HG03095 (cell line): ENCODE measurements around the gene BMP2K.

ENCODE experiments used
- ATAC-seq: cut with Tn5 transposase; IDR thresholded peaks from one replicate; pipeline ENCODE4 v1.9.1; 2021; ENCODE audit warnings: moderate library complexity; ENCODE audit not compliant: unreplicated experiment

BMP2K gene

DNA sequence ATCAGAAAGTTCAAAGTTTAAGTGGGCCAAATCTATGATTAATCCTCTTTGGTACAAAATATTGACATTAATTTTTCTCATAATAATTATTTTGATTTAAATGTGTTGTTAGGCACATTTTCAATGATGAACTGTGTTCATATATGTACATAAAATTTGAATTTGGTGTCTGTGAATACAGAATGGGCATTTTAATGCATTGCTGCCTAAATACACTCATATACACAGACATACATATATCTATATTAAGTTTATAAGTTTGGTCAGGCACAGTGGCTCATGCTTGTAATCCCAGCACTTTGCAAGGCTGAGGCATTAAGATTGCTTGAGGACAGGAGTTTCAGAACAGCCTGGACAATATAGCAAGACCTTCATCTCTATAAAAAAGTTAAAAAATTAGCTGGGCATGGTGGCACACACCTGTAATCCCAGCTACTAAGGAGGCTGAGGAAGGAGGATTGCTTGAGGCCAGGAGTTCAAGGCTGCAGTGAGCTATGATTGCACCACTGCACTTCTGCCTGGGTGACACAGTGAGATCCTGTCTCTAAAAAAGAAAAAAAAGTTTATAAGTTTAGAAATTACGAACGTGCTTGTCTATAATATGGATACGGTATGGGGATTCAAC is 12.3 kb upstream of the BMP2K start:
- ATAC-seq, result no peak

DNA sequence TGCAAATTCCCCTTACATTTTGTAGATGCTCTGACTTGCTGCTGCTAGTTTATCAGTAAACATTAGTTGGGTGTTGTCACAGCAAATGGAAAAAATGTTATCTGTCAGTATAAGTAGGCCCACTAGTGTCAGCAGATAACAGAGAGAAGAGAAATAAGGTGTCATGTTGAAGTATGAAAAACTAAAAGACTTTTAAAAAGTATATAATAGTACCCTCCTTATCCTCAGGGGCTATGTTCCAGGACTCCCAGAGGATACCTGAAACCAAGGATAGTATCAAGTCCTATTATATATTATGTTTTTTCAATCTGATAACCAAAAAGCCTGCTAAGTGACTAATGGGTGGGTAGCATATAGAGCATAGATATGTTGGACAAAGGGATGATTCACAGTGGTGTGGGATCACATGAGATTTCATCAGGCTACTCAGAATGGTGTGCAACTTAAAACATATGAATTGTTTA is 11.6 kb upstream of the BMP2K start:
- ATAC-seq, result no peak

DNA sequence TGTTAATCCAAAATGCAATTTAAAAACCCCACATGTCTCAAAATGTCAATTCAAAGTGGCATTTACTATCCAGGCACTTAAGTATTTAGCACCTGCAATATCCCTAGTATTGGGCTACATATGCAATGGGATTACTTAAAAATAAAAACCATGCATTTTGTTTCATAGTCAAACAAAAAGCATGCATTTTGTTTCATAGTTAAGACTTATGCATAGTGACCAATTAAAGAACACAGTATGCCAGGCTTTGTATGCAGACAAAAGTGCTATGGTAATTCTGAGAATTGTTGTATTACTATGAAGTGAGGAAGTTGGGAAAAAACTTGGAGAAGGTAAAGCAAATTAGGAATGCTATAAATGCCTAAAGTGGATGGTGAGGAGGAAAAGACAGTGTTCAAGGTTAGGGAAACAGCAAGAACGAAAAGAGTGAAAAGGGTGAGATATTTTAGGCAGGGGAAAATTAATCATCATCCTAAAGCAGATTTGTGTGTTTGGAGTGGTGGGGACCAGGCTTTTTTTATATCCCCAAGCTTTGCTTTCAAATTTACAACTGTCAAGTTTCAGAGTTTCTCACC is 10.6 kb upstream of the BMP2K start:
- no peak for ATAC-seq

DNA sequence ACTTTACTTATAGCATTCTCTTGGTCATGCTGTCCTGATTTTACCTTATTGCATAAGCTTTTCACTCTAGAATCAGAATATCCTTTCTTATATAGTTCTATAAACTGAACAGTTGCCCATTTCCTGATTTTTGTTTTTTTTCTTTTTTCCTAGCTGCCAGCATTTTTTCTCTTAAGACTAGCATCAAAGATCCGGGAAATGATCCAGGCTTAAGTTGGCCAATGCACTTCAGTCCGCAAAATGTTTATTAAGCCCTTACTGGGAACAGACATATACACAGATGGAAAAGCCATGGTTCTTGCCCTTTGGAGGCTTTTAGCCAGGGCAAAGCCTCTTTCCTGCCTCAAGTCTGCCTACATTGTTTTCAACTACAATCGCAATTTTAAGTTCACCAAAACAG is 10.1 kb upstream of the BMP2K start:
- ATAC-seq, result no peak

DNA sequence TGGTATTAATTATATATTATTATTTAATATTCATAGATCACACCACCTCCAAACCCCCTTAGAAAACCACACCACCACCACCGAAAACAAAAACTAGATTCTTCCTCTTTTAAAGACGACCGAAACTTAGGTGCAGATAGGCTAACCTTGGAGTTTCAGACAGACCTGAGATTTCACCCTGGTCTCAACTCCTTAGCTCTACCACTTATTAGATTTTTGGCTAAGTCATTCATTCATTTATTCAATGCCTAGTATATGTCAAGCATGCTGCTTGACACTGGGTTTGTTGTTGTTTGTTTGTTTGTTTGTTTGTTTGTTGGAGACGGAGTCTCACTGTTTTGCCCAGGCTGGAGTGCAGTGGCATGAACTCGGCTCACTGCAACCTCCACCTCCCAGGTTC is 9.5 kb upstream of the BMP2K start:
- peak; percentile 90 for ATAC-seq

DNA sequence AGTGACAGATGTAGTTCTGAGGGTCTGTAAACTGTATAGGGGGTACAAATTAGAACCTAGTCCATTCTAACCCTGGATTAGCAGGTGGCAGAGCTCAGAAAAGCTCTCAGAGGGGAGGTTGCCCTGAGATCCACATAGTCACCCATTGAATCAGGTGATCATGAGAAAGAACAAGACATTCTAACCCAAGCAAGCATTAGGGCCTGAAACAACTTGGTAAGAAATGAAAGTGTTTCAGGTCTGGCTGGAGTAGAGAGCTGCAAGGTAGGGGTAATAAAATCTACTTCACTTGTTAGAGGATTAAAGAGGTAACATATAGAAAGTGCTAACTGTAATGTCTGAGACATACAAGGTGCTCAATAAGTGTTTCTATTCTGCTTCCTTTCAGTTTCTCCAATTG is 8.8 kb upstream of the BMP2K start:
- peak; percentile 67 for ATAC-seq

DNA sequence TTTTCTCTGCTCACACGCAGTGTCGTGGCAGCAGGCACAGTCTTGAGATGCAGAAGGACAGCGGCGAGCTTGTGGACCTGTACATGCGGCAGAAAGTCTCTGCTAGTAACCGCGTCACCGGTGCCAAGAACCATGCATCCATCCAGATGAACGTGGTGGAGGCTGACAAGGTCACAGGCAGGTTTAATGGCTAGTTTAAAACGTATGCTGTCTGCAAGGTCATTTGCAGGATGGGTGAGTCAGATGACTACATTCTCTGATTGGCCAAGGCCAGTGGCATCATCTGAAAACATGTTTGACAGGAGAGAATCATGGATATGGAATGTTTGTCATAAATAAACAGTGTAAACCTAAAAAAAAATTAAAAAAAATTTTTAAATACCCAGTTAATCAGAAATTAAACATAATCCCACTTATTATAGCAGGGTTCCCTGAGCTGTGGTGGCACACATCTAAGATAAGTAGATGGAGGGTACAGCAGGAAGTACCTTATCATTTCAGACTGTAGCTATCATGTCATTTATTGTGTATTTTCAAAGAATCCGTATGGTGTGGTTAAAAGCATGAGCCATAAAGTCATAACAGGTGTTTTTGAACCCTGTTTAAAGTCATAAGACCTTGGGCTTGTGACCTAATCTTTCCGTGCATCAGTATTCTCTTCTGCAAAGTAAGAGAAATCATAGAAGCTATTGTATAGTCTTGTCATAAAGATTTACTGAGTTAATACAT is 7.5 kb upstream of the BMP2K start:
- no peak for ATAC-seq

DNA sequence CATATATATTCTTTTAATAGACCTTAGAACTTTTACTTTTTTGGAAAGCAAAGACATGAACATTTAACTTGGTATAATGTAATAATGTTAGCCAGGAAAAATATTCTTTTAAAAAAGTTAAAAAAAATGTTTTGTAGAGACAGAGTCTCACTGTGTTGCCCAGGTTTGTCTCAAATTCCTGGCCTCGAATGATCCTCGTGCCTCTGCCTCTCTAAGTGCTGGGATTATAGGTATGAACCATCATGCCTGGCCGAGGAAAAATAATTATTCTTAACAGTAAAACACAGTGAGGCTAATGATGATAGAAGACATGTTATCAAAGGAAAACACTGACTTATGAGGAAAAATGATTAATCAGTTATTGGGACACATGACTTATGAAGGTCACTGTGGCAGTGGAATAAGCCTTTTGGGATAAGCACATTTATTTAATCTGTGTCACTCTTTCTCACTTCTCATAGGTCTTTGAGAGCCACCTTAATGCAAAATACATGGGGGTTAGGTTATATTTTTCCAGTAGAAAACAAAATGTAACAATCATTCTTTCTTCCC is 6.0 kb upstream of the BMP2K start:
- no peak for ATAC-seq

DNA sequence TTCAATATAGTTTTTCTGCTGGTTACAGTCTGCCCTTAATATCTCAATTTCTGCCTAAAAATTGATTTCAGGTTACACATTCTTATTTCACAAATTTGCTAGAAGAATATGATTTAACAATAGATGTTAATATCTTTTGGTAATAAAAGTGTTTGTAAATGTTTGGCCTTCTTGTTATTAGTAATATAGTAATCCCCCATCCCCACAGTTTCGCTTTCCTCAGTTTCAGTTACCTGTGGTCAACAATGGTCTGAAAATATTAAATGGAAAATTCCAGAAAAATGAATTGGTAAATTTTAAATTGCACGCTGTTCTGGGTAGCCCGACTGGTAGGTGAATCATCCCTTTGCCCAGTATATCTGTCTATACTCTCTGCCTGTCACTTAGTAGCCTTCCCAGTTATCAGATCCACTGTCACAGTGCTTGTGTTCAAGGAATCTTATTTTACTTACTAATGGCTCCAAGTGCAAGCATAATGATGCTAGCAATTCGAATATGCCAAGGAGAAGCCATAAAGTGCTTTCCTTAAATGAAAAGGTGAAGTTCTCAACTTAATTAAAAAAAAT is 3.5 kb upstream of the BMP2K start:
- ATAC-seq, result no peak

DNA sequence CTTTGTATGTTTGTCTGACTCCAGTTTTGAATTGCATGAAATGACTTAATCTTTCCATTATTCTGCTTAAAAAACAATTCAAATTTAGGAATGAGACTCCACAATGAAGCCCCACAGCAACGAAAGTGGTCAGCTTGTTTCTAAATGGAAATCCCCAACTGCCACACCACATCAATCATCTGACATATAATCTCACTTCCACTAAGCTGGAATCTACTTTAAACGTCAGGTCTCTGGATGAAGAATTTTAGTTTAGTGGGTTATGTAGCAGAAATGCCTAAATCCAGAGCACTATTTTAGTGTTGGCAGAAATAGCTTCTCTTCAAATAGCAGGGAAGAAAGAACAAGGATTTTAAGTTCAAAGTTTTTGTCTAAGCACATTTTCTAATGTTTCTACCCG is 1.7 kb upstream of the BMP2K start:
- ATAC-seq, result no peak

DNA sequence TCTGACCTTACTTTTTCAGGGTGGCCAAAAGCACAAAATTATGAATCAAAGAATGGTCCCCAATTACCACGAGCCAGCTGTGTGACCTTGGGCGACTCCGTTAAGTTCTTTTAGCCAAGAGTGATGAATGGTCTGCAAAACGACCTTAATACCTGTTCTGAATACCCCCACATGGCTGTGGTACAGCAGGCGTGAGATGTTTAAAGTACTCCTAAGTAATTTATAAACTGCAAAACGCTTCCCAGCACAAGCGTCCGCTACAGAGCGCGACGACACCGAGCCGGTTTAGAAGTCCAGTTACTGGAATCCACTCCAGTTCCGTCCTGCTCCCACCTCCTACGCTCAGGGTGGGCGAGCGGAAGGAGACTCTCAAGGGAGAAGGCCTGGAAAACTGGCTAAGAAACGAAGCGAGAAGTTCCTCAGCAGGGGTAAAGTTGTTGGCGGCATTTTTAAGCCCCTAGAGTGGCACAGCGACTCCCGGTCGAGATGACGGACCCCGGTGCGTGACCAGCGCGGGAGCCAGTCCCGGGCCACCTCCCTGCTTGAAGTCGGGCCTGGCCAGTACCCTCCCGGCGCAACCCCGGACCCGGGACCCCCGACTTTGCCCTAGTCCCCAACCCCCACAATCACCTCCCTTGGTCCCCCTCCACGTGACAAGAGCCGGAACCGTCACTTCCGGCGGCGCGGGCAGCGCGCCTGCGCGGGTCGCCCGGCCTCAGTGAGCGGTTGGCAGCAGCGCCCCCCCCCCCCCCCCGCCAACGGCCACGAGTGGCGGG is 659 bp upstream of the BMP2K start:
- peak; percentile 50 for ATAC-seq

DNA sequence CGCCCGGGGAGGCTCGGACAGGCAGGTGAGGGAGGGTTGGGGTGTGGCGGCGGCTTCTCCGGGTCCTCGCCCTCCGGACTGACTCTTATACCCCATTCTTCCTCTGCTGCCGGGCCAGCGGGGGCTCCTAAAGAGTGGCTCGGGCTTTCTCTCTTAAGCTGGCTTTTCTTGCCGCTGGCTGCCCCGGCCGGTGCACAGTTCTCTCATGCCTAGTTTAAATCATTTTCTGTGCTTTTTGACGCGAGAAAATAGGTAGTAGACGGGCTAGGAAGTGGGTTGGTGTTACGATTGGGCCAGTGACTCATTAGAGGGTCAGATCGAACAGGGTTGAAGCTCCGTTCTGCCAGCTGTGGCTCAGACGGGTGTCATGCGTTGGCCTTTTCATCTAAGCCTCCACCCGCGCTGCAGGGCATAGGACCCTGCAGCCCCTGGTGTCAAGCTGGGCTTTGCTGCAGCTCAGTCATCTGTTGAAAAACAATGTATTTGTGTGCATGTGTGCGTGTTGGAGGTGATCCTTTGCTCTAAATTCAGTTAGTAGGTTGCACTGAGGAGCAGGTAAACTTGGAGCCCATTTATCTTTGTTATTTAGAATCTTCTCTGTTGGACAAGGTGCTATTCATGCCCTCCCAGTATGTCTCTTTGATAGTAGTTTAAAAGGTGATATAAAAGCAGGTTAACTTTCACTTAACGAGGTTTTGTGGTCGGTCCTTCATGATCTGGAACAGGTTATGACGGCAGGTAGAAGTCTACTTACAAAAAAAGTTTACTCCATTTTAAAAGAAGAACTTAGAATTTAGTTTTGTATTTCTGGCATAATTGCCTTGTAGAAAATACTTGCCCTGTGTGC is 802 bp downstream of the BMP2K start:
- ATAC-seq, result peak; percentile 24

DNA sequence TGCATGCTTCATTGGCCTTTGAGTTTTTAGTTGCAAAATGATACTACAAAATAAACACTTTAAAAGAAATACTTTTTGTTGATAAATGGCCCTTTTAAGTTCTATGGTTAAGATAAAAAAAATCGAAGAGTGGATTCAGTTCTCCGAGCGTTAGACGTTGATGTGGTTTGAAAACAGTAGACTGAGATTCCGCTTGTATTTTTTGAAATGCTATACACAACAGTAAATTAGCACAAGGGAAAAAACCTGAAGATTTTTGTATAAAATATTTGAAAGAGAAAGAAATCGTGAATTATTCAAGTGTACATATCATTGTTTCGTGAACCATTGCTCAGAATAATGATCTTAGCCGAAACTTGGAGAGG is 1.4 kb downstream of the BMP2K start:
- ATAC-seq, result no peak

DNA sequence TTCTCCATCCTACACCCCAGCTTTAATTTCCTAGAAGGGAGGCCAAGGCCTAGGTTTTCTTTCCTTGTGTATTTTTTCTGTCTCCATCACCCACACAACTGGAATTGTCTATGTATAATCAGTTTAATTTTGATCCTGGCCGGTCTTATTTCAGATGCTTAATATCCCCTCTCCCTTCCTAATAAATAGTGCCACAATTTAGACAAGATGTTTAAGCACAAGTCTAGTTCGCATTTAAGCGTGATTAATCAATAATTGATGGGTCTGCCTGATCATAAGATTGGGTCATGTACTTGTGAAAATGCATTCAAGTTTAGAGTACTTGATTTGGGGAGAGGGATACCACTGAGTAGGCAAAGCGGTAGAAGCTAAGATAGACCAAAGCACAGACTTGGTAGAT is 2.4 kb downstream of the BMP2K start:
- ATAC-seq, result no peak

DNA sequence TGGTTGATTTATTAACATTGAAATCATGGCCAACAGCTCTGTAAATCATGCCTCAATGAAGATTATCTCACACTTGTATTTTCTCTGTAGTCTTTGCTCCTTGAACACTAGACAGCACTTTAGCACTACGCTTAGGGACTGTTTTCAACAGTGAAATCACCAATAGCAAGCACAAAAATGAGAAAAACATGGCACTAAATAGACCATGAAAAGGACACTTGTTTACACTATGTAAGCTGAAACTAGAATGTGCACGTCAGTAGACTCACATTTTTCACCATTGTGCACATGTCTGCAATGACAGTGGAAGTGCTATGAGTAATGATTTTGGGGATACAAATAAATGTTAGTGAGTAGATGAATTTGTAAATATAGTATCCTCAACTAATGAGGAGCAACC is 3.1 kb downstream of the BMP2K start:
- no peak for ATAC-seq

DNA sequence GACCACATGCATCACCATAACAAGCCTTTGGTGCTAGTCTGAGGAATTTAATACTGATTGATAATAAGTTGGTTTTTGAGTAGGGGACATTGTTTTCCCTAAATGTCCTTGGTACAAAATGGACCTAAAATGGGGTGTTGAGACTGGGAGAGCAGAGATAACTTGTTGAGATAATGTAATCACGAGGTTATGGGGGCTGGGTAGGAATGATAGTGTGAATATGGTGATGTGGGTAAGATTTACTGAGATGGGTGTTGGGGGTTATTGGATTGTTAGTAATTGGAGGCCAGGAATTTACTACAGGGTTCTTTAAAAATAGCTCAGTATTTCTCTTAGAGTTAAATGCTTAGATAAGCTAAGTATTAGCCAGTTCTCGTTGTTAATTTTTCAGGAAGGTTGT is 3.9 kb downstream of the BMP2K start:
- no peak for ATAC-seq

DNA sequence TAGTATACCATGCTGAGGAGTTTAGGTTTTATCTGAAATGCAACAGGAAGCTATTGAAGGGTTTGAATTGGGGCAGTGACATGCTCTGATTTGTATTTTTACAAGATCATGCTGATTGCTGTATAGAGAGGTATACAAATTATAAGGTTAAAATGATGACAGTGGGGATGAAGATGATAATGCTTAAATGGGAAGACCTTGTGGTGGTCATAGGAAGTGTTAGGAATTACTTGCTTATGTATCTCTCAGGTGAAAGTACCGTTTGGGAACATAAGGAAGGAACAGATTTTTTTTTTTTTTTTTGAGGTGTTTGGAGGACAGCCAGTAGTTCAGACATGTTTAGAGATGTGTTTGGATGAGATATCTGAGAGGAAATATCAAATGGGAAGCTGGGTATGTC is 5.0 kb downstream of the BMP2K start:
- ATAC-seq, result no peak

DNA sequence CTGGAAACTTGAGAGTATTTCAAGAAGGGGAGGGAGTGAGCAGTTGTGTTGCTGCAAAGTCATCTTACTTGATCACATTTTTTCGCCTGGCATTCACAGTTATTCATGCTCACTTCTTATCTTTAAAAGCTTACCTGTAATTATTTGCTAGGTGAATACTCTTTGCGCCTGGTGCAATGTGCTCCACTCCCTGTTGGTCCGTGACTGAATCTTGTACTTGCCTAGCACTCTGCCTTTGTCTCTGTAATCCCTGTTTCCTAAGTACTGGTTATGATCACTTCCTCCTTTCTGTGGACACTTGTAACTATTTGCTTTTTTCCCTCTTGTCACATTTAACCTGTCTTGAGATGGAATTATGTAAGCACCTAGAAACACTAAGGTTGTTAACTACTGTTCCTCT is 5.8 kb downstream of the BMP2K start:
- no peak for ATAC-seq

DNA sequence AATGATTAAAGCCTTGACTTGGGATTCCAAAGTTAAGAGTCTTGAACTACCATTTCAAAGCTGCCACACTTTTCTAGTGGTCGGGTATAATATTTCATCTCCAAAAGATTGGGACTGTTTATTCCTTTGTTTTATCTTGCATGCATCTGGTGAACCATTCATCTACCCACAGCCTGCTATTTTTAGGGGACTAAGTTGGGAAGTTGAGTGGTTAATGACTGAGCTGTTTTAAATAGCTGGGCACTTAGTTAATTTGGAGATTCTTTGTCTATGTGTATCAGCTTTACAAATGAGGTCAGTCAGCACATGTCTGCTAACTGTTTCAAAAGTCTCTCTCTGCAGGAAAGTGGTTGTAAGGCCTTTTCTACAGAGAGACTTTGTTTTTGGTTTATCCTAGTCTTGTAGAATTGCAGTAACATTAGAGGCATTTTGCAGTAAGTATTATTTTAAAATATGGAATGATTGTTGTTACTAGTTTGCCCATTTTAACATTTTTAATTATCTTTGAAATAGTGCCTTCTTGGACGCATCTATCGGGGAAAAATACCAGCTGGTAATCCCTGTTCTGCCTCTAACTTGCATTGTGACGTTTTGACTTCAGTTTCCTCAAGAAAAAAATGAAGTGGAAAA is 8.2 kb downstream of the BMP2K start:
- no peak for ATAC-seq
